GM10248 (cell line): ENCODE results near the gene RAMACL.

Source experiments
- CTCF ChIA-PET: fragments of 300-600 bp; sonication (Branson Sonifier 250); formaldehyde crosslinking; extraction: SDS; loops from one replicate; lab custom pipeline; 2021; ENCODE audit warnings: antibody characterized with exemption; lab: Yijun Ruan, JAX
- POLR2A ChIA-PET: fragments of 350-650 bp; sonication (Branson Sonifier 250); formaldehyde crosslinking; extraction: SDS; loops from one replicate; lab custom pipeline; 2020; ENCODE audit warnings: antibody characterized with exemption; lab: Yijun Ruan, JAX
- DNase-seq: peaks from one replicate; pipeline ENCODE4 v3.0.0; 2012; ENCODE audit errors: extremely low spot score
- CTCF ChIP-seq: IDR thresholded peaks from 2 replicates; pipeline ENCODE4 v1.5.1; 2012; ENCODE audit warnings: mild to moderate bottlenecking, low read depth; ENCODE audit errors: extremely low read depth, missing control alignments, control extremely low read depth

Gene RAMACL

GRCh38 chr6:166597711-166598440 is 11.4 kb upstream of the RAMACL start:
- no peak for DNase-seq
- no peak for TF ChIP-seq CTCF
- CTCF ChIA-PET: interaction anchor here (1.2 kb wide), 1 partner anchor 14 kb away, joined by 3 read pairs; no protein-coding TSS in a partner anchor
- POLR2A ChIA-PET: interaction anchor here (0.6 kb wide), 1 partner anchor 66 kb away, joined by 3 read pairs; no protein-coding TSS in a partner anchor

- DNase-seq: no peak
- CTCF ChIA-PET: interaction anchor here (1.2 kb wide), 1 partner anchor 15 kb away, joined by 3 read pairs; no protein-coding TSS in a partner anchor
Measured at GRCh38 chr6:166596776-166597507, 10.5 kb upstream of the RAMACL start.

GRCh38 chr6:166595949-166596348 is 9.5 kb upstream of the RAMACL start:
- ChIA-PET CTCF (no interaction called here), POLR2A (no interaction called here)
- TF ChIP-seq CTCF: no peak
- DNase-seq: no peak

More at GRCh38 chr6:166596776-166597507, 10.5 kb upstream of the RAMACL start:
- POLR2A ChIA-PET: no interaction called here
- TF ChIP-seq CTCF: no peak

GRCh38 chr6:166595061-166595780 is 8.7 kb upstream of the RAMACL start:
- DNase-seq: no peak
- CTCF ChIA-PET: no interaction called here
- POLR2A ChIA-PET: no interaction called here
- TF ChIP-seq CTCF: no peak

GRCh38 chr6:166592821-166593220 is 6.3 kb upstream of the RAMACL start:
- ChIA-PET CTCF (interaction anchor here (0.6 to 1.3 kb wide), 2 partner anchors 19 to 20 kb away, joined by 3 to 4 read pairs; no protein-coding TSS in a partner anchor), POLR2A (no interaction called here)
- TF ChIP-seq CTCF: no peak
- no peak for DNase-seq

GRCh38 chr6:166591961-166592520 is 5.6 kb upstream of the RAMACL start:
- POLR2A ChIA-PET: no interaction called here
- no peak for TF ChIP-seq CTCF
- no peak for DNase-seq
- CTCF ChIA-PET: interaction anchor here (0.6 to 1.3 kb wide), 2 partner anchors 20 to 21 kb away, joined by 3 to 4 read pairs; no protein-coding TSS in a partner anchor
